A549 treated with DMSO at 1 μM for 4 hours (cell line): ENCODE results near the gene GSTA3. TPM values are rescaled to one million over a fixed set of nuclear protein-coding genes. Genes with fewer than 3 reads are reported as not detected.

Experiments used
- total RNA-seq: library from RNA; stranded (reverse); fragments of 200-300 nt; extraction: Qiagen RNA extraction; gene quantifications from 5 replicates; pipeline ENCODE4 v1.2.3, GENCODE V29; 2022; ENCODE audit warnings: low read depth

GSTA3 gene
- total RNA-seq: not detected in 5 replicates

DNA sequence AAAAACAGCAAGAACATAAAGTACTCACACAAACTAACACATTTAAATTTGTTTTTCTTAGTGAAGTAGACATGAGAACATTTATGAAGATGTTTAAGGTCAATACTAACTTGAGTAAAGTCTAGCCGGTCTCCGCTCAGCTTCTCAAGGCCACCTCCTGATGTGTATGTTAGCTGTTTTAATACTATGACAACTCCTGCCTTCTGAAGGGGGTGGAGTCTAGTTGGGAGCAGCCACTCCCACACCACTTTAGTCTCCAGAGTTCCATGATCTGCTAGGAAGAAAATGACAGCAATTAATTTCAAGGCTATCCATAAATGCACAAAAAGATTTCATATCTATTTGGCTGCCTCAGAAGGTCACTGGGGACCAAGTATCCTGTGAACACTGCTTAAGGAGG, at the start of gene GSTA3:
GSTA3 (minus strand) TSS at position 168 of the 400 bp plus-strand sequence. CDS start 3,864 bp downstream, outside the sequence.

Other genes with a start within 250 kb of the GSTA3 start
- gene TMEM14A, start 238.6 kb downstream of the GSTA3 start, total RNA-seq: 35.1 to 47.4 TPM (median 40.0 TPM) in 5 replicates
- gene GSTA2, start 146.2 kb downstream of the GSTA3 start, total RNA-seq: 0.06 to 0.17 TPM in 2 of 5 replicates, not detected in the others
- gene GSTA1, start 105.9 kb downstream of the GSTA3 start, total RNA-seq: not detected in 5 replicates
- not detected in 5 replicates for gene GSTA5, start 68.9 kb downstream of the GSTA3 start, total RNA-seq
- 7.5 to 9.5 TPM (median 9.2 TPM) in 5 replicates for gene GSTA4, start 85.6 kb upstream of the GSTA3 start, total RNA-seq
- gene CILK1, start 152.1 kb upstream of the GSTA3 start, total RNA-seq: 2.5 to 3.5 TPM (median 3.1 TPM) in 5 replicates
- 32.1 to 41.1 TPM (median 34.9 TPM) in 5 replicates for gene FBXO9, start 155.7 kb upstream of the GSTA3 start, total RNA-seq
- 0.03 to 0.07 TPM in 2 of 5 replicates, not detected in the others for gene GCM1, start 239.1 kb upstream of the GSTA3 start, total RNA-seq